Transverse colon (tissue), 3 donors: Measurements from ENCODE around the gene STAG1.

ENCODE experiments used
- EP300 ChIP-seq: sonication (generic); formaldehyde crosslinking; IDR thresholded peaks from one replicate; pipeline ENCODE4 v1.6.1; 2017; ENCODE audit warnings: antibody characterized with exemption, low read depth
- POLR2A ChIP-seq: fragments of 450-650 bp; IDR thresholded peaks from one replicate; pipeline ENCODE4 v1.6.1; 2016; ENCODE audit warnings: antibody characterized with exemption, mild to moderate bottlenecking, moderate library complexity
- TF ChIP-seq, protein P1 (sequence below), 5 experiments: fragments of 200-600 bp in 3 of 5; fragments of 450-650 bp in 2 of 5; sonication (generic) in 3 of 5; IDR thresholded peaks; 1 replicate in 2 of 5; 2 replicates in 3 of 5; pipeline ENCODE4 v1.5.1; 2016 to 2017; ENCODE audit warnings: antibody characterized with exemption in 5 of 5, inconsistent platforms in 3 of 5, mild to moderate bottlenecking in 2 of 5, moderate library complexity in 1 of 5

DNA sequence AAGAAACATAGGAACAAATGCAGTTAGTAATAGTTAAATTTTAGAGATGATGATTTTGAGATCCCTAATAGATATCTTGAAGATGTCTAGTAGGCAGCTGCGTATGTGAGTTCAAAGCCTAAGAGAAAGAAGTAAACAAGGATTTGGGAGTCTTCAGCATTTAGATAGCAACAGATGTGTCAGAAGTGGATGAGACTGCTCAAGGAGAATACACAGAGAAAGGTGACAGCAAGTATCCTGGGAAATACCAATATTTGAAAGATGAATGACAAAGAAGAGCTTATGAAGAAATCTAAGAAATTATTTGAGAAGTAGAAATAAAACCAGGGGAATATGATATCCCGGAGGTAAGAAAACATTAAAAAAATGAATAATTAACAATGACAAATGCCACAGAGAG, 371.1 kb downstream of the STAG1 start:
- TF ChIP-seq, protein P1, sequence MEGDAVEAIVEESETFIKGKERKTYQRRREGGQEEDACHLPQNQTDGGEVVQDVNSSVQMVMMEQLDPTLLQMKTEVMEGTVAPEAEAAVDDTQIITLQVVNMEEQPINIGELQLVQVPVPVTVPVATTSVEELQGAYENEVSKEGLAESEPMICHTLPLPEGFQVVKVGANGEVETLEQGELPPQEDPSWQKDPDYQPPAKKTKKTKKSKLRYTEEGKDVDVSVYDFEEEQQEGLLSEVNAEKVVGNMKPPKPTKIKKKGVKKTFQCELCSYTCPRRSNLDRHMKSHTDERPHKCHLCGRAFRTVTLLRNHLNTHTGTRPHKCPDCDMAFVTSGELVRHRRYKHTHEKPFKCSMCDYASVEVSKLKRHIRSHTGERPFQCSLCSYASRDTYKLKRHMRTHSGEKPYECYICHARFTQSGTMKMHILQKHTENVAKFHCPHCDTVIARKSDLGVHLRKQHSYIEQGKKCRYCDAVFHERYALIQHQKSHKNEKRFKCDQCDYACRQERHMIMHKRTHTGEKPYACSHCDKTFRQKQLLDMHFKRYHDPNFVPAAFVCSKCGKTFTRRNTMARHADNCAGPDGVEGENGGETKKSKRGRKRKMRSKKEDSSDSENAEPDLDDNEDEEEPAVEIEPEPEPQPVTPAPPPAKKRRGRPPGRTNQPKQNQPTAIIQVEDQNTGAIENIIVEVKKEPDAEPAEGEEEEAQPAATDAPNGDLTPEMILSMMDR (IDR thresholded peaks at IDR 0.05): no peak
- TF ChIP-seq POLR2A (no peak), EP300 (no peak)
